RWPE2 (cell line): ENCODE data around the gene BABAM2.

Source experiments
- ATAC-seq: fragments of 200-7000 bp; cut with Tn5 transposase; 3 replicates; pipeline ENCODE4 v1.9.1; 2021; ENCODE audit warnings: low read depth
- DNase-seq: peaks from one replicate; pipeline ENCODE4 v3.0.0-alpha.2; 2020; ENCODE audit warnings: low spot score
- H3K27ac ChIP-seq: fragments of 450-650 bp; 2 replicates; pipeline ENCODE4 v1.5.1; 2017; ENCODE audit warnings: mild to moderate bottlenecking; ENCODE audit not compliant: poor library complexity, severe bottlenecking
- H3K27me3 ChIP-seq: fragments of 250-450 bp; sonication (Bioruptor Pico); 2 replicates; pipeline ENCODE4 v1.5.1; 2021; ENCODE audit warnings: mild to moderate bottlenecking, moderate library complexity; ENCODE audit not compliant: insufficient read depth, poor library complexity, severe bottlenecking
- H3K36me3 ChIP-seq: fragments of 250-450 bp; sonication (Bioruptor Pico); 2 replicates; pipeline ENCODE4 v1.5.1; 2020; ENCODE audit warnings: low read depth, mild to moderate bottlenecking, moderate library complexity
- H3K4me1 ChIP-seq: fragments of 250-450 bp; sonication (Bioruptor Pico); 2 replicates; pipeline ENCODE4 v1.5.1; 2021; ENCODE audit warnings: mild to moderate bottlenecking, moderate library complexity; ENCODE audit not compliant: insufficient read depth, poor library complexity, severe bottlenecking
- H3K4me3 ChIP-seq: fragments of 250-450 bp; sonication (Bioruptor Pico); 2 replicates; pipeline ENCODE4 v1.5.1; 2021; ENCODE audit warnings: mild to moderate bottlenecking, moderate library complexity; ENCODE audit not compliant: severe bottlenecking
- H3K9me3 ChIP-seq: fragments of 250-450 bp; sonication (Bioruptor Pico); 2 replicates; pipeline ENCODE4 v1.5.1; 2021; ENCODE audit warnings: mild to moderate bottlenecking, moderate library complexity; ENCODE audit not compliant: severe bottlenecking
- TF ChIP-seq, protein P1 (sequence below): fragments of 450-650 bp; IDR thresholded peaks from one replicate; pipeline ENCODE4 v1.5.1; 2017; ENCODE audit warnings: mild to moderate bottlenecking, moderate library complexity; ENCODE audit not compliant: poor library complexity, severe bottlenecking

Gene BABAM2

DNA sequence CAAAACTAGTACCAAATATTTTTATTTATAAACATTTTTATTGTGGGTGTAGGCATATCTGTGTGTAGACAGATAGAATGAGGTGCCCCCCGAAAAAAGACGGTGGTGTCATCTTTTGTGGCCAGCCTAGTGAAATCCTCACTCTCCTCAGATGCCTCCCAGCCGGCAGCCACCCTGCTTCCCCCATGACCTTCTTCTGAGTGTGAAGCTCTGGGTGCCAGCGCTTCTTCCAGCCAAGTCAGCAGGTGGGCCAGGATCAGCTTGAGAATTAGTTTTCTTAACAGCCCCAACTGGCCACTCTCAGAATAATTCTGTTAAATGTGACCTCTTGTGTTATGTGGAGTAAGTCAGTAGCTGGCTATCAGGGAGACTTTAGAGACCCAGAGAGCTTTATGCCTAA lies 272.5 kb downstream of the BABAM2 start:
- Histone ChIP-seq H3K27ac (no peak overlapping the region), H3K4me1 (peaks cover 24% of the 10 kb centered on the region), H3K9me3 (no peaks in the 10 kb centered on the region), H3K36me3 (no peaks in the 10 kb centered on the region), H3K4me3 (no peak overlapping the region), H3K27me3 (no peaks in the 10 kb centered on the region)
- no peak for ATAC-seq
- DNase-seq: no peak
- TF ChIP-seq, protein P1, sequence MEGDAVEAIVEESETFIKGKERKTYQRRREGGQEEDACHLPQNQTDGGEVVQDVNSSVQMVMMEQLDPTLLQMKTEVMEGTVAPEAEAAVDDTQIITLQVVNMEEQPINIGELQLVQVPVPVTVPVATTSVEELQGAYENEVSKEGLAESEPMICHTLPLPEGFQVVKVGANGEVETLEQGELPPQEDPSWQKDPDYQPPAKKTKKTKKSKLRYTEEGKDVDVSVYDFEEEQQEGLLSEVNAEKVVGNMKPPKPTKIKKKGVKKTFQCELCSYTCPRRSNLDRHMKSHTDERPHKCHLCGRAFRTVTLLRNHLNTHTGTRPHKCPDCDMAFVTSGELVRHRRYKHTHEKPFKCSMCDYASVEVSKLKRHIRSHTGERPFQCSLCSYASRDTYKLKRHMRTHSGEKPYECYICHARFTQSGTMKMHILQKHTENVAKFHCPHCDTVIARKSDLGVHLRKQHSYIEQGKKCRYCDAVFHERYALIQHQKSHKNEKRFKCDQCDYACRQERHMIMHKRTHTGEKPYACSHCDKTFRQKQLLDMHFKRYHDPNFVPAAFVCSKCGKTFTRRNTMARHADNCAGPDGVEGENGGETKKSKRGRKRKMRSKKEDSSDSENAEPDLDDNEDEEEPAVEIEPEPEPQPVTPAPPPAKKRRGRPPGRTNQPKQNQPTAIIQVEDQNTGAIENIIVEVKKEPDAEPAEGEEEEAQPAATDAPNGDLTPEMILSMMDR: no peak

DNA sequence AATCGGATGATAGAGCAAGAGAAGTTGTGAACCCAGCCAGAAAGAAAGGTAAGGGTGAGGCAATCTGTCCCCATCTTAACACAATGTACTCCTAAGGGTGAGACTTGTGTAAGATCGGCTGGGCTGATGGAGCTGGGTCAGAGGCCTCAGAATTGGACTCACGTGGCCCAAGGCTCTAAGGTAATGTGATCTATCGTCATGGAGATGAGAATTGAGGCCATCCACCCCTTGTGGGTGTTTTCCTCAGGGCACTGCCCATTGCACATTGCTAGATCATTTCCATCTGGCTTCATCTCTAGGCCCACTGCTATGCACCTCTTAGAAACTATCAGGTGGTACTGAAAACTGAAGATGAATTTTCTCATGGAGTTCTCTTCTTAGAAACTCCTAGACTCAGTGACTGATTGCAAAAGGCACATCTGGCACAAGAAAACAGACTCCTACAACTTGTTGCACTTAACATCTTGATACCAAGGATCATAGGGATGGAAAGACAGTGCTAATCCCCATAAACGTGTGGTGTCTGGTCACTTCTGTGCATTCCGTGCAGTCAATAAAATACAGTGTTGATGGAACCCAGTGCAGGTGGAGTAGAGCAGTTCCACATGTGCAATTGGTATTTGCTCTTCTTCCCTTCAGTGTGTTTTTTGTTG lies 273.2 kb downstream of the BABAM2 start:
- H3K4me1 ChIP-seq: peaks cover 24% of the 10 kb centered on the region
- DNase-seq (no peak), ATAC-seq (no peak)
- no peak overlapping the region for H3K4me3 ChIP-seq
- no peaks in the 10 kb centered on the region for H3K9me3 ChIP-seq
- no peak overlapping the region for H3K27ac ChIP-seq
- no peaks in the 10 kb centered on the region for H3K27me3 ChIP-seq
- no peaks in the 10 kb centered on the region for H3K36me3 ChIP-seq
- TF ChIP-seq, protein P1: no peak

DNA sequence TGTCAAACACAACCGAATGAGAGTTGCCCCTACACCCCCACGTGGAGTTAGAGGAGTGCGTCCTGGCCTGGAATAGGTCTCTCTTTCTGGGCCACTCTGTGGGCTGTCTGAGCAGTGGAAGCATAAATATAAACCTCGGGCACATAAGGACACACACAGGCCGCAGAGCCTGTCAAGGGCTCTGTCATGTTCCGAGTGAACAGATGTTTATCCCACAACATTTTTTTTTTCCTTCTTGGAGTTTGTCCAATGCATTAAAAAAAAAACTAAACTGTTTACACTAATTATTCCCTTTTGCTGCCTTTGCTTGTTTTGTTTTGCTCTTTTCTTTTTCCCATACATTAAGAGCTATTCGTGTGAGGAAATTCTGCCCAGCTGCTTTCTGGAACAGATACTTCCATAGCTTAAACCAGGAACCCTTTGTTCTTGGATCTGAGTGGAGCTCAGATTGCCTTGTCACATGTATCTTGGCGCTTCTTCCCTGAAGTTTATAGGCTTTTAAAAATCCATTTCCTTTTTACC lies 273.8 kb downstream of the BABAM2 start:
- Histone ChIP-seq H3K27ac (no peak overlapping the region), H3K4me1 (peaks cover 24% of the 10 kb centered on the region), H3K27me3 (no peaks in the 10 kb centered on the region), H3K4me3 (no peak overlapping the region), H3K9me3 (no peaks in the 10 kb centered on the region), H3K36me3 (no peaks in the 10 kb centered on the region)
- DNase-seq (no peak), ATAC-seq (no peak)
- TF ChIP-seq, protein P1: no peak

DNA sequence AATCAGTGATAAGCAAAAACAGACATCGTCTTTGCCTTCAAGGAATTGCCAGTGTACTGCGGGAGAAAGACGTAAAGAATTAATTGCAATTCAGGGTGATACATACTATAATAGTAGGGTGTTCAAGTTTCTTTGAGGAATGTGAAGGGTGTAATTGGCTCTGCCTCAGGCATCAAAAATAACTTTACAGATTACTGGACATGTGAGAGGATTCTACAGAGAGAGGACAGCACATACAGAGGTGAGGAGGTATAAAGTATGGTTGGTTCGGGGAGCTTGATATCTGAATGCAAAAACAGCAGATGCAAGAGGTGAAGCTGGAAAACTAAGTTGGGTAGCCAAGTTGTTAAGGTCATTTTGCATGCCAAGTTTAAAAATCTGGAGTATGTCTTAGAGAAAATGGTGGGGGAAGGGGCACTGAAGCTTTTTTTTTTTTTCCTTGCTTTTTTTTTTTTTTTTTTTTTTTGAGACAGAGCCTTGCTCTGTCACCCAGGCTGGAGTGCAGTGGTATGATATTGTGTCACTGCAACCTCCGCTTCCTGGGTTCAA lies 274.6 kb downstream of the BABAM2 start:
- Histone ChIP-seq H3K27me3 (no peaks in the 10 kb centered on the region), H3K36me3 (no peaks in the 10 kb centered on the region), H3K4me1 (peaks cover 24% of the 10 kb centered on the region), H3K27ac (no peak overlapping the region), H3K9me3 (no peaks in the 10 kb centered on the region), H3K4me3 (no peak overlapping the region)
- TF ChIP-seq, protein P1: no peak
- ATAC-seq: no peak
- no peak for DNase-seq

DNA sequence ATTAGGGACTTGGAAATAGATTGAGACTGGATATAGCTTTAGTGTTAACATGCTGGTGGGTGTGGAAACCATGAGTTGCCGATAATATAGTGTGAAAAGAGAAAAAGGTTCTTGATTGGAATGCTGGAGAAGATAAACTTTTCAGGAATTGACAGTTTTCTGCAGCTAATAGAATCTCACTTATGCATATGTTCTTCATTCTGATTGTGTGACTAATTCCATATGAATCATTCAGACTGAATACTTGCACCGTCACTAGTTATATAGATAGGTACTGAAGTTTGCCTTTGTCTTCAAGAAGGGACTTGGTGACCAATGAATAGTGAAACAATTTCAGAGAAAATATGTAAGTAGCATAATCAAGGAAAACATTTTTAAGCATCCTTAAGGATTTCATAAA lies 276.4 kb downstream of the BABAM2 start:
- H3K4me1 ChIP-seq: peaks cover 14% of the 10 kb centered on the region
- DNase-seq (no peak), ATAC-seq (peak; percentile 93)
- no peaks in the 10 kb centered on the region for H3K36me3 ChIP-seq
- no peaks in the 10 kb centered on the region for H3K9me3 ChIP-seq
- H3K27me3 ChIP-seq: no peaks in the 10 kb centered on the region
- no peak overlapping the region for H3K4me3 ChIP-seq
- TF ChIP-seq, protein P1: no peak
- H3K27ac ChIP-seq: peak overlapping the region; percentile 45
